B cell (primary cell): ENCODE data around the gene DLG1. TPM values are rescaled to one million over a fixed set of nuclear protein-coding genes. Genes with fewer than 3 reads are reported as not detected.

Source experiments
- ATAC-seq: fragments of 200-7000 bp; cut with Tn5 transposase; one replicate; pipeline ENCODE4 v1.10.0; 2021; ENCODE audit warnings: low read depth, mild to moderate bottlenecking, moderate number of reproducible peaks, moderate library complexity
- CTCF ChIA-PET: fragments of 350-600 bp; sonication (Branson Sonifier 250); formaldehyde crosslinking; loops from one replicate; lab custom pipeline; 2021; ENCODE audit warnings: antibody characterized with exemption, inconsistent platforms; lab: Charles Lee
- POLR2A ChIA-PET: fragments of 350-600 bp; sonication (Branson Sonifier 250); formaldehyde crosslinking; loops from one replicate; lab custom pipeline; 2021; ENCODE audit warnings: antibody characterized with exemption; lab: Charles Lee
- DNase-seq: peaks from one replicate; pipeline ENCODE4 v3.0.0; 2013
- H2AFZ ChIP-seq: 2 replicates; pipeline ENCODE4 v1.6.1; 2012; ENCODE audit warnings: mild to moderate bottlenecking, low read depth, low read length; ENCODE audit not compliant: insufficient read depth, poor library complexity, severe bottlenecking
- H3K27ac ChIP-seq, 2 donors: 1 replicate in 1 of 2; 2 replicates in 1 of 2; pipeline ENCODE4 v1.5.1; 2012 to 2013; ENCODE audit warnings: low read length in 2 of 2, mild to moderate bottlenecking in 2 of 2, moderate library complexity in 1 of 2
- H3K27me3 ChIP-seq, 4 experiments: fragments of 200-600 bp in 1 of 4; sonication (generic) in 1 of 4; replicated peaks in 1 of 4; 1 replicate in 2 of 4; 2 replicates in 2 of 4; pipeline versions ENCODE4 v1.6.1 to v1.7.0; 2013 to 2016; ENCODE audit warnings: low read length in 3 of 4, mild to moderate bottlenecking in 2 of 4, mixed read lengths in 1 of 4, moderate library complexity in 1 of 4; ENCODE audit not compliant: insufficient read depth in 4 of 4, control insufficient read depth in 3 of 4; ENCODE audit errors: control extremely low read depth in 1 of 4
- H3K36me3 ChIP-seq, 2 experiments: replicated peaks in 1 of 2; 1 replicate in 1 of 2; 2 replicates in 1 of 2; pipeline versions ENCODE4 v1.6.1 to v1.7.1; 2013; ENCODE audit warnings: low read length in 1 of 2; ENCODE audit not compliant: insufficient read depth in 2 of 2, control insufficient read depth in 1 of 2; ENCODE audit errors: control extremely low read depth in 1 of 2, extremely low read depth in 1 of 2
- H3K4me1 ChIP-seq, 2 donors: fragments of 200-600 bp in 1 of 2; sonication (generic) in 1 of 2; 1 replicate in 1 of 2; 2 replicates in 1 of 2; pipeline versions ENCODE4 v1.5.1 to v1.6.1; 2013 to 2017; ENCODE audit warnings: low read length in 2 of 2; ENCODE audit not compliant: control insufficient read depth in 2 of 2, insufficient read depth in 2 of 2
- H3K4me2 ChIP-seq: replicated peaks from 2 replicates; pipeline ENCODE3; 2012; ENCODE audit warnings: mild to moderate bottlenecking, low read depth, low read length; ENCODE audit not compliant: poor library complexity, severe bottlenecking
- H3K4me3 ChIP-seq, 5 experiments: fragments of 200-600 bp in 1 of 5; sonication (generic) in 1 of 5; 1 replicate in 3 of 5; 2 replicates in 2 of 5; pipeline versions ENCODE4 v1.5.1 to v1.7.0; 2011 to 2016; ENCODE audit warnings: low read length in 4 of 5, mild to moderate bottlenecking in 4 of 5, low read depth in 2 of 5, control low read depth in 1 of 5, moderate library complexity in 1 of 5; ENCODE audit not compliant: insufficient read depth in 1 of 5; ENCODE audit errors: control extremely low read depth in 1 of 5, extremely low read depth in 1 of 5
- H3K79me2 ChIP-seq: fragments of 200-600 bp; sonication (generic); one replicate; pipeline ENCODE4 v1.6.0; 2016; ENCODE audit warnings: low read length; ENCODE audit not compliant: control insufficient read depth, insufficient read depth
- H3K9ac ChIP-seq: fragments of 200-600 bp; sonication (generic); 2 replicates; pipeline ENCODE4 v1.6.1; 2017; ENCODE audit warnings: mild to moderate bottlenecking, low read length, moderate library complexity
- H3K9me3 ChIP-seq, 3 donors: one replicate each; pipeline versions ENCODE4 v1.6.1 to v1.7.1; 2013; ENCODE audit warnings: low read length in 2 of 3; ENCODE audit not compliant: control insufficient read depth in 2 of 3, insufficient read depth in 1 of 3; ENCODE audit errors: control extremely low read depth in 1 of 3
- H4K20me1 ChIP-seq: 2 replicates; pipeline ENCODE4 v1.6.0; 2012; ENCODE audit warnings: mild to moderate bottlenecking, low read length; ENCODE audit not compliant: insufficient read depth, control insufficient read depth, poor library complexity, severe bottlenecking
- H3K27ac Mint-ChIP-seq: one replicate; pipeline ENCODE4 v1.8.0; 2021; ENCODE audit warnings: mixed read lengths
- H3K27me3 Mint-ChIP-seq: one replicate; pipeline ENCODE4 v1.8.0; 2021; ENCODE audit warnings: mixed read lengths
- H3K4me1 Mint-ChIP-seq: one replicate; pipeline ENCODE4 v1.8.0; 2021; ENCODE audit warnings: mixed read lengths
- H3K4me3 Mint-ChIP-seq: one replicate; pipeline ENCODE4 v1.8.0; 2021; ENCODE audit warnings: mixed read lengths
- H3K9me3 Mint-ChIP-seq: one replicate; pipeline ENCODE4 v1.8.0; 2022; ENCODE audit warnings: mixed read lengths; ENCODE audit not compliant: insufficient read depth
- EZH2 ChIP-seq: IDR thresholded peaks from 2 replicates; pipeline ENCODE4 v1.6.1; 2012; ENCODE audit warnings: borderline replicate concordance, low read depth, mild to moderate bottlenecking, moderate library complexity, low read length; ENCODE audit not compliant: insufficient read depth, poor library complexity, severe bottlenecking
- WGBS: methylation state at CpG from one replicate; pipeline ENCODE4 v1.1.5; 2013; ENCODE audit warnings: missing lambda C conversion rate; ENCODE audit not compliant: insufficient coverage; 5-methylcytosine and 5-hydroxymethylcytosine counted together
- intact Hi-C: fragments of 100-400 bp; cut with micrococcal nuclease; formaldehyde crosslinking; loops from one replicate; pipeline ENCODE4 v1.10.0; 2022
- polyA plus RNA-seq: library from polyadenylated mRNA; depleted of rRNA; stranded (reverse); fragments of >200 nt; gene quantifications from 2 replicates; pipeline ENCODE4 v1.2.3, GENCODE V29; 2012
- total RNA-seq, 2 donors: library from RNA; stranded (reverse); fragments of 120-200 nt in 1 of 2; gene quantifications; 1 replicate in 1 of 2; 2 replicates in 1 of 2; pipeline versions ENCODE4 v1.2.3 to v1.2.4, GENCODE V29; 2013 to 2022
- TF ChIP-seq, protein P1 (sequence below): fragments of 200-600 bp; IDR thresholded peaks from one replicate; pipeline ENCODE4 v1.8.0; 2022; ENCODE audit warnings: antibody characterized with exemption, mild to moderate bottlenecking

Gene DLG1
- total and polyA plus RNA-seq, 2 donors (not counting 1 experiment from before 2014, with no cell fraction given) = 23.4 to 114 TPM

DNA sequence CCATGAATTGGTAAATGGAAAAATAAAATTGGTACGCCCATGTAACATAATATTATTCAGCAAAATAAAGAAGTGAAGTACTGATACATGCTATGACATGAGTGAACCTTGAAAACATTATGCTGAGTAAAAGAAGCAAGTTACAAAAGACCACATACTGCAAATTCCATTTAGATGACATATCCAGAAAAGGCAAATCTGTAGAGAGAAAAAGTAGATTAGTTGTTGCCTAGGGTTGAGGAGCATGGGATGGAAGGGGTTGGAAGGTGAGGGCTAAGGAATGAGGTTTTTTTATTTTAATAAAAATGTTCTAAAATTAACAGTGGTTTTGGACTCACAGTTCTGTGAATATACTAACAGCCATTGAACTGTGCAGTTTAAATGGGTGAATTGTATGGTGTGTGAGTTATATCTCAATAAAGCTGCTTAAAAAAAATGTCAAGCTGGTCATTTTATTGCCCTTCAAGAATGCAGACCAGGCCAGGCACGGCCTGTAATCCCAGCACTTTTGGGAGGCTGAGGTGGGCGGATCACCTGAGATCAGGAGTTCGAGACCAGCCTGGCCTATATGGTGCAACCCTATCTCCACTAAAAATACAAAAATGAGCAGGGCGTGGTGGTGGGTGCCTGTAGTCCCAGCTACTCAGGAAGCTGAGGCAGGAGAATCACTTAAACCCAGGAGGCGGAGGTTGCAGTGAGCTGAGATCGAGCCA lies 8.1 kb upstream of the DLG1 start:
- H3K9me3 ChIP-seq = no peaks in the 10 kb centered on the region
- peaks cover 0 to 12% (median 6%) of the 10 kb centered on the region in 4 experiments for H3K27me3 ChIP-seq
- ATAC-seq (no peak), DNase-seq (no peak)
- no peak overlapping the region for H3K4me3 Mint-ChIP-seq
- WGBS = 100% methylated on average over 6 of the region's 7 CpGs
- CTCF ChIA-PET = no interaction called here
- H3K4me2 ChIP-seq = no peak overlapping the region
- peaks cover 7% of the 10 kb centered on the region for H3K4me1 Mint-ChIP-seq
- no peaks in the 10 kb centered on the region for H4K20me1 ChIP-seq
- H3K27ac Mint-ChIP-seq = no peak overlapping the region
- POLR2A ChIA-PET = no interaction called here
- TF ChIP-seq, protein P1, sequence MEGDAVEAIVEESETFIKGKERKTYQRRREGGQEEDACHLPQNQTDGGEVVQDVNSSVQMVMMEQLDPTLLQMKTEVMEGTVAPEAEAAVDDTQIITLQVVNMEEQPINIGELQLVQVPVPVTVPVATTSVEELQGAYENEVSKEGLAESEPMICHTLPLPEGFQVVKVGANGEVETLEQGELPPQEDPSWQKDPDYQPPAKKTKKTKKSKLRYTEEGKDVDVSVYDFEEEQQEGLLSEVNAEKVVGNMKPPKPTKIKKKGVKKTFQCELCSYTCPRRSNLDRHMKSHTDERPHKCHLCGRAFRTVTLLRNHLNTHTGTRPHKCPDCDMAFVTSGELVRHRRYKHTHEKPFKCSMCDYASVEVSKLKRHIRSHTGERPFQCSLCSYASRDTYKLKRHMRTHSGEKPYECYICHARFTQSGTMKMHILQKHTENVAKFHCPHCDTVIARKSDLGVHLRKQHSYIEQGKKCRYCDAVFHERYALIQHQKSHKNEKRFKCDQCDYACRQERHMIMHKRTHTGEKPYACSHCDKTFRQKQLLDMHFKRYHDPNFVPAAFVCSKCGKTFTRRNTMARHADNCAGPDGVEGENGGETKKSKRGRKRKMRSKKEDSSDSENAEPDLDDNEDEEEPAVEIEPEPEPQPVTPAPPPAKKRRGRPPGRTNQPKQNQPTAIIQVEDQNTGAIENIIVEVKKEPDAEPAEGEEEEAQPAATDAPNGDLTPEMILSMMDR = no peak
- no peak for TF ChIP-seq EZH2
- intact Hi-C loops = no loop called here
- no peak overlapping the region for H2AFZ ChIP-seq
- H3K27me3 Mint-ChIP-seq = peaks cover 28% of the 10 kb centered on the region
- peaks cover 3% of the 10 kb centered on the region in 2 donors for H3K4me1 ChIP-seq
- H3K4me3 ChIP-seq = no peak overlapping the region
- H3K36me3 ChIP-seq = no peaks in the 10 kb centered on the region
- H3K9ac ChIP-seq = no peak overlapping the region
- no peak overlapping the region for H3K27ac ChIP-seq
- H3K79me2 ChIP-seq = no peaks in the 10 kb centered on the region
- no peaks in the 10 kb centered on the region for H3K9me3 Mint-ChIP-seq

DNA sequence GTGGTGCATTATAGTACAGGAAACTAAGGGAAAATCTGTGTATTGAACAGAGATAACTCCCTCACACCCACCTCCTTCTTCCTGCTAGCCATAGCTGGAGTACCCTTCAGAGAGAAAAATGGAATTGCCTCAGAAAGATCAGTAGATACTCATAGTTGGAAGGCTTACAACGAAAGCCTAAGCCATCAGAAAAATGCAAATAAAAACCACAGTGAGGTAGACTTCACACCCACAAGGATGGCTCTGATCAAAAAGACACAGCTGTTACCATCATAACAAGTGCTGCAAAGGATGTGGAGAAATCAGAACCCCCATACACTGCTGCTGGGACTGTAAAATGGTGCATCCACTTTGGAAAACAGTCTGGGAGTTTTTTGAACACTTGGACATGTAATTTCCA lies 7.4 kb upstream of the DLG1 start:
- Histone ChIP-seq H3K27me3 (peaks cover 0 to 12% (median 6%) of the 10 kb centered on the region in 4 experiments), H3K27ac (no peak overlapping the region), H3K9me3 (no peaks in the 10 kb centered on the region), H3K36me3 (no peaks in the 10 kb centered on the region), H3K79me2 (no peaks in the 10 kb centered on the region), H3K4me1 (peaks cover 3% of the 10 kb centered on the region in 2 donors), H4K20me1 (no peaks in the 10 kb centered on the region), H3K9ac (no peak overlapping the region), H3K4me2 (no peak overlapping the region), H3K4me3 (no peak overlapping the region), H2AFZ (no peak overlapping the region)
- peaks cover 7% of the 10 kb centered on the region for H3K4me1 Mint-ChIP-seq
- H3K27me3 Mint-ChIP-seq = peaks cover 31% of the 10 kb centered on the region
- ChIA-PET POLR2A (no interaction called here), CTCF (interaction anchor here (0.8 kb wide), 1 partner anchor 40 kb away, joined by 3 read pairs; no protein-coding TSS in a partner anchor)
- intact Hi-C loops = no loop called here
- DNase-seq (no peak), ATAC-seq (peak; percentile 28)
- H3K27ac Mint-ChIP-seq = no peak overlapping the region
- no peaks in the 10 kb centered on the region for H3K9me3 Mint-ChIP-seq
- 17% methylated on average over 1 of the region's 1 CpG for WGBS
- TF ChIP-seq EZH2 = no peak
- TF ChIP-seq, protein P1 = no peak
- no peak overlapping the region for H3K4me3 Mint-ChIP-seq
